SH-SY5Y (cell line): ENCODE results near the gene CCND3.

ENCODE experiments used
- GATA2 ChIP-seq: IDR thresholded peaks from 2 replicates; pipeline ENCODE4 v1.6.1; 2011; ENCODE audit warnings: mild to moderate bottlenecking, low read depth, low read length
- GATA3 ChIP-seq: IDR thresholded peaks from 2 replicates; pipeline ENCODE4 v1.6.1; 2011; ENCODE audit warnings: low read depth, mild to moderate bottlenecking, low read length, moderate library complexity

GRCh38 chr6:41972826-41973225 is 31.2 kb upstream of the CCND3 start:
- TF ChIP-seq GATA2 (no peak), GATA3 (no peak)
